Activated CD4-positive, alpha-beta T cell treated with anti-CD3 and anti-CD28 coated beads, Interleukin-2, amount 10 ng/mL, durations not matched to agents 7 days and 5 days (primary cell): Measurements from ENCODE around the gene CDHR4. TPM values are rescaled to one million over a fixed set of nuclear protein-coding genes. Genes with fewer than 3 reads are reported as not detected.
"Not testable (repeated sequence)": the region's sequence is repeated elsewhere in the genome, so short reads cannot be mapped to it uniquely, and the experiment has no call there.

Experiments
- CTCF ChIA-PET: fragments of 350-600 bp; sonication (Branson Sonifier 250); formaldehyde crosslinking; loops from one replicate; lab custom pipeline; 2021; ENCODE audit warnings: antibody characterized with exemption; lab: Charles Lee
- POLR2A ChIA-PET: fragments of 350-600 bp; sonication (Branson Sonifier 250); formaldehyde crosslinking; loops from one replicate; lab custom pipeline; 2021; ENCODE audit warnings: antibody characterized with exemption; lab: Charles Lee
- DNase-seq: peaks from one replicate; pipeline ENCODE4 v3.0.0-alpha.2; 2020
- H3K27ac Mint-ChIP-seq: one replicate; pipeline ENCODE4 v1.8.0; 2021; ENCODE audit warnings: mild to moderate bottlenecking, moderate library complexity, mixed read lengths
- H3K27me3 Mint-ChIP-seq: one replicate; pipeline ENCODE4 v1.8.0; 2021; ENCODE audit warnings: mixed read lengths
- H3K36me3 Mint-ChIP-seq: one replicate; pipeline ENCODE4 v1.8.0; 2021; ENCODE audit warnings: low read depth, mixed read lengths
- H3K4me1 Mint-ChIP-seq: one replicate; pipeline ENCODE4 v1.8.0; 2021; ENCODE audit warnings: mixed read lengths
- H3K4me3 Mint-ChIP-seq: one replicate; pipeline ENCODE4 v1.8.0; 2021; ENCODE audit warnings: mild to moderate bottlenecking, moderate library complexity, mixed read lengths
- H3K9me3 Mint-ChIP-seq: one replicate; pipeline ENCODE4 v1.8.0; 2021; ENCODE audit warnings: mixed read lengths
- total RNA-seq, 2 experiments: library from RNA; stranded (reverse); gene quantifications; one replicate each; pipeline ENCODE4 v1.2.3, GENCODE V29; 2021

The CDHR4 gene
- under 1 TPM in 1 of 2 experiments, not detected in 1; 0.08 TPM for total RNA-seq

GRCh38 chr3:49799761-49800160 lies at the start of gene CDHR4:
CDHR4 (minus strand) TSS chr3:49799873; CDS start chr3:49799812, 61 bp downstream.
- DNase-seq: no peak
- H3K27me3 Mint-ChIP-seq: peaks cover 18% of the 10 kb centered on the region
- no peaks in the 10 kb centered on the region for H3K9me3 Mint-ChIP-seq
- peaks cover 11% of the 10 kb centered on the region for H3K4me1 Mint-ChIP-seq
- CTCF ChIA-PET: interaction anchor here (1.3 to 2.2 kb wide), 2 partner anchors 13 to 40 kb away, joined by 5 to 13 read pairs; partner anchors contain the start of gene IP6K1
- POLR2A ChIA-PET: interaction anchor here (0.6 kb wide), 1 partner anchor 270 kb away, joined by 3 read pairs; no protein-coding TSS in a partner anchor
- no peaks in the 10 kb centered on the region for H3K36me3 Mint-ChIP-seq
- no peak within 1 kb of the TSS for H3K4me3 Mint-ChIP-seq
- H3K27ac Mint-ChIP-seq: no peak within 1 kb of the TSS

- H3K4me1 Mint-ChIP-seq: no peaks in the 10 kb centered on the region
- H3K27ac Mint-ChIP-seq: no peak overlapping the region
- no peak overlapping the region for H3K4me3 Mint-ChIP-seq
- H3K36me3 Mint-ChIP-seq: peaks cover 11% of the 10 kb centered on the region
- no peaks in the 10 kb centered on the region for H3K27me3 Mint-ChIP-seq
- H3K9me3 Mint-ChIP-seq: no peaks in the 10 kb centered on the region
- DNase-seq: no peak
- ChIA-PET CTCF (interaction anchor here (1.0 to 1.3 kb wide), 3 partner anchors 10 to 44 kb away, joined by 3 read pairs; no protein-coding TSS in a partner anchor), POLR2A (no interaction called here)
Observed at GRCh38 chr3:49845694-49846093, 46.0 kb upstream of the CDHR4 start.

GRCh38 chr3:49844464-49845183 lies 45.0 kb upstream of the CDHR4 start:
- DNase-seq: no peak
- Mint-ChIP-seq H3K27me3 (no peaks in the 10 kb centered on the region), H3K27ac (no peak overlapping the region), H3K36me3 (peaks cover 11% of the 10 kb centered on the region), H3K4me3 (no peak overlapping the region), H3K4me1 (no peaks in the 10 kb centered on the region), H3K9me3 (no peaks in the 10 kb centered on the region)
- CTCF ChIA-PET: interaction anchor here (0.6 to 1.8 kb wide), 5 partner anchors 13 to 216 kb away, joined by 3 to 7 read pairs (median 4); partner anchors contain the start of gene INKA1
- POLR2A ChIA-PET: no interaction called here

GRCh38 chr3:49842843-49843517 lies 43.3 kb upstream of the CDHR4 start:
- ChIA-PET POLR2A (no interaction called here), CTCF (no interaction called here)
- Mint-ChIP-seq H3K4me1 (peaks cover 1% of the 10 kb centered on the region), H3K9me3 (no peaks in the 10 kb centered on the region), H3K4me3 (no peak overlapping the region), H3K27ac (no peak overlapping the region), H3K36me3 (peaks cover 13% of the 10 kb centered on the region), H3K27me3 (no peaks in the 10 kb centered on the region)
- no peak for DNase-seq

GRCh38 chr3:49841806-49842205 lies 42.1 kb upstream of the CDHR4 start:
- H3K9me3 Mint-ChIP-seq: no peaks in the 10 kb centered on the region
- CTCF ChIA-PET: interaction anchor here (1.4 to 5.2 kb wide), 3 partner anchors 11 to 40 kb away, joined by 3 to 48 read pairs (median 8); partner anchors contain the start of gene INKA1
- H3K27ac Mint-ChIP-seq: no peak overlapping the region
- H3K36me3 Mint-ChIP-seq: peaks cover 8% of the 10 kb centered on the region
- H3K4me1 Mint-ChIP-seq: peaks cover 1% of the 10 kb centered on the region
- no peaks in the 10 kb centered on the region for H3K27me3 Mint-ChIP-seq
- H3K4me3 Mint-ChIP-seq: no peak overlapping the region
- no peak for DNase-seq
- POLR2A ChIA-PET: no interaction called here

- H3K4me3 Mint-ChIP-seq: no peak overlapping the region
- DNase-seq: peak; percentile 28
- no peak overlapping the region for H3K27ac Mint-ChIP-seq
- peaks cover 8% of the 10 kb centered on the region for H3K36me3 Mint-ChIP-seq
- peaks cover 1% of the 10 kb centered on the region for H3K4me1 Mint-ChIP-seq
- CTCF ChIA-PET: interaction anchor here (1.4 to 5.2 kb wide), 3 partner anchors 10 to 39 kb away, joined by 3 to 48 read pairs (median 8); partner anchors contain the start of gene INKA1
- no peaks in the 10 kb centered on the region for H3K27me3 Mint-ChIP-seq
- H3K9me3 Mint-ChIP-seq: no peaks in the 10 kb centered on the region
- POLR2A ChIA-PET: no interaction called here
Observed at GRCh38 chr3:49841126-49841696, 41.5 kb upstream of the CDHR4 start.

GRCh38 chr3:49840388-49840787 lies 40.7 kb upstream of the CDHR4 start:
- no peak overlapping the region for H3K4me3 Mint-ChIP-seq
- no peak for DNase-seq
- no peaks in the 10 kb centered on the region for H3K27me3 Mint-ChIP-seq
- no peak overlapping the region for H3K27ac Mint-ChIP-seq
- POLR2A ChIA-PET: no interaction called here
- peaks cover 1% of the 10 kb centered on the region for H3K4me1 Mint-ChIP-seq
- peaks cover 8% of the 10 kb centered on the region for H3K36me3 Mint-ChIP-seq
- no peaks in the 10 kb centered on the region for H3K9me3 Mint-ChIP-seq
- CTCF ChIA-PET: interaction anchor here (0.6 to 5.2 kb wide), 4 partner anchors 9 to 279 kb away, joined by 4 to 48 read pairs (median 9); partner anchors contain the start of gene INKA1

GRCh38 chr3:49839193-49839809 lies 39.6 kb upstream of the CDHR4 start:
- CTCF ChIA-PET: interaction anchor here (0.5 to 5.2 kb wide), 38 partner anchors 9 to 1744 kb away, joined by 3 to 48 read pairs (median 4); partner anchors contain the start of genes AMIGO3, BSN, CDHR4 and INKA1
- H3K27ac Mint-ChIP-seq: no peak overlapping the region
- POLR2A ChIA-PET: interaction anchor here (1.0 to 1.4 kb wide), 2 partner anchors 26 to 34 kb away, joined by 3 read pairs; partner anchors contain the start of gene UBA7
- H3K9me3 Mint-ChIP-seq: no peaks in the 10 kb centered on the region
- no peak overlapping the region for H3K4me3 Mint-ChIP-seq
- DNase-seq: peak; percentile 85
- H3K27me3 Mint-ChIP-seq: no peaks in the 10 kb centered on the region
- H3K36me3 Mint-ChIP-seq: peaks cover 9% of the 10 kb centered on the region
- H3K4me1 Mint-ChIP-seq: peaks cover 1% of the 10 kb centered on the region

GRCh38 chr3:49831341-49831740 lies 31.7 kb upstream of the CDHR4 start:
- Mint-ChIP-seq H3K27ac (no peak overlapping the region), H3K4me3 (no peak overlapping the region), H3K9me3 (no peaks in the 10 kb centered on the region), H3K27me3 (no peaks in the 10 kb centered on the region), H3K4me1 (no peaks in the 10 kb centered on the region), H3K36me3 (peaks cover 18% of the 10 kb centered on the region)
- DNase-seq: no peak
- ChIA-PET POLR2A (no interaction called here), CTCF (interaction anchor here (0.8 to 2.5 kb wide), 6 partner anchors 10 to 43 kb away, joined by 3 to 13 read pairs (median 5); partner anchors contain the start of gene INKA1)

- no peaks in the 10 kb centered on the region for H3K27me3 Mint-ChIP-seq
- no peaks in the 10 kb centered on the region for H3K9me3 Mint-ChIP-seq
- H3K4me3 Mint-ChIP-seq: no peak overlapping the region
- H3K4me1 Mint-ChIP-seq: no peaks in the 10 kb centered on the region
- H3K36me3 Mint-ChIP-seq: peaks cover 8% of the 10 kb centered on the region
- CTCF ChIA-PET: interaction anchor here (1.0 to 2.5 kb wide), 3 partner anchors 11 to 23 kb away, joined by 3 to 9 read pairs (median 4); partner anchors contain the start of gene INKA1
- POLR2A ChIA-PET: no interaction called here
- H3K27ac Mint-ChIP-seq: no peak overlapping the region
- no peak for DNase-seq
Observed at GRCh38 chr3:49826016-49826415, 26.3 kb upstream of the CDHR4 start.

- CTCF ChIA-PET: interaction anchor here (0.7 kb wide), 1 partner anchor 14 kb away, joined by 3 read pairs; no protein-coding TSS in a partner anchor
- H3K4me3 Mint-ChIP-seq, H3K36me3 Mint-ChIP-seq, POLR2A ChIA-PET, H3K9me3 Mint-ChIP-seq, DNase-seq, H3K4me1 Mint-ChIP-seq, H3K27ac Mint-ChIP-seq, H3K27me3 Mint-ChIP-seq: not testable (repeated sequence)
Observed at GRCh38 chr3:49823131-49823530, 23.5 kb upstream of the CDHR4 start.
